Left lung (tissue), 10 donors: ENCODE data around the gene TMPRSS15. TPM values are rescaled to one million over a fixed set of nuclear protein-coding genes. Genes with fewer than 3 reads are reported as not detected.

Experiments
- ATAC-seq: fragments of 200-7000 bp; cut with Tn5 transposase; one replicate; pipeline ENCODE4 v1.9.1; 2020; ENCODE audit warnings: moderate library complexity
- DNase-seq, 4 donors: peaks; one replicate each; pipeline ENCODE4 v3.0.0-alpha.2; 2013 to 2020
- H3K27ac ChIP-seq, 2 donors: fragments of 200-600 bp; sonication (generic) in 1 of 2; one replicate each; pipeline versions ENCODE4 v1.5.0 to v1.8.0; 2020 to 2021
- H3K27me3 ChIP-seq, 2 donors: fragments of 200-600 bp; sonication (generic) in 1 of 2; one replicate each; pipeline versions ENCODE4 v1.5.0 to v1.8.0; 2020 to 2021
- H3K36me3 ChIP-seq, 2 donors: fragments of 200-600 bp; sonication (generic) in 1 of 2; one replicate each; pipeline versions ENCODE4 v1.5.0 to v1.8.0; 2020 to 2021
- H3K4me1 ChIP-seq, 2 donors: fragments of 200-600 bp; one replicate each; pipeline ENCODE4 v1.8.0; 2021
- H3K4me3 ChIP-seq, 2 donors: fragments of 200-600 bp; sonication (generic) in 1 of 2; one replicate each; pipeline versions ENCODE4 v1.5.0 to v1.8.0; 2020 to 2021; ENCODE audit warnings: mild to moderate bottlenecking in 1 of 2
- H3K9me3 ChIP-seq, 2 donors: fragments of 200-600 bp; sonication (generic) in 1 of 2; one replicate each; pipeline versions ENCODE4 v1.5.0 to v1.8.0; 2020 to 2021
- CTCF ChIP-seq, 2 donors: fragments of 200-600 bp; sonication (generic) in 1 of 2; IDR thresholded peaks; one replicate each; pipeline versions ENCODE4 v1.5.0 to v1.8.0; 2021; ENCODE audit warnings: antibody characterized with exemption in 2 of 2
- intact Hi-C, 2 donors: fragments of 100-400 bp; cut with DNase I; formaldehyde crosslinking; loops; one replicate each; pipeline versions ENCODE4 v1.11.2 to v1.14.2; 2022
- polyA plus RNA-seq, 6 donors: library from polyadenylated mRNA; unstranded; fragments of 120-200 nt; gene quantifications; one replicate each; pipeline ENCODE4 v1.2.1, GENCODE V29; 2013; ENCODE audit not compliant: insufficient read length in 6 of 6
- total RNA-seq, 2 donors: library from RNA; stranded (reverse); fragmentation: NEBNext Ultra II Directional; extraction: Animal tissue kit (Norgen Biotek cat#: 25700); gene quantifications; one replicate each; pipeline ENCODE4 v1.2.1, GENCODE V29; 2021
- donor health status: DM: no; HTN: yes; CAD: no.
- donor health status: DM: no; HTN: no; CAD: no.

The TMPRSS15 gene
- total and polyA plus RNA-seq, 8 donors = 0.04 TPM; not detected in 7

GRCh38 chr21:18443085-18443484, 39.5 kb upstream of the TMPRSS15 start:
- no peaks in the 10 kb centered on the region for H3K36me3 ChIP-seq
- H3K4me3 ChIP-seq = no peak overlapping the region
- intact Hi-C loops = no loop called here
- TF ChIP-seq CTCF (IDR thresholded peaks at IDR 0.05) = no peak
- ATAC-seq (no peak), DNase-seq (no peak)
- H3K4me1 ChIP-seq = no peaks in the 10 kb centered on the region
- no peaks in the 10 kb centered on the region for H3K27me3 ChIP-seq
- H3K9me3 ChIP-seq = peaks cover 0 to 9% of the 10 kb centered on the region in 2 donors
- H3K27ac ChIP-seq = no peak overlapping the region

- H3K27ac ChIP-seq = no peak overlapping the region
- intact Hi-C loops = no loop called here
- no peak for TF ChIP-seq CTCF (IDR thresholded peaks at IDR 0.05)
- H3K9me3 ChIP-seq = peaks cover 0 to 3% of the 10 kb centered on the region in 2 donors
- no peak overlapping the region for H3K4me3 ChIP-seq
- no peaks in the 10 kb centered on the region for H3K36me3 ChIP-seq
- H3K4me1 ChIP-seq = no peaks in the 10 kb centered on the region
- DNase-seq (no peak), ATAC-seq (no peak)
- H3K27me3 ChIP-seq = no peaks in the 10 kb centered on the region
Measured at GRCh38 chr21:18430341-18430740, 26.8 kb upstream of the TMPRSS15 start.

- no peak overlapping the region for H3K27ac ChIP-seq
- no peaks in the 10 kb centered on the region for H3K36me3 ChIP-seq
- H3K27me3 ChIP-seq = no peaks in the 10 kb centered on the region
- intact Hi-C loops = no loop called here
- H3K4me3 ChIP-seq = no peak overlapping the region
- TF ChIP-seq CTCF (IDR thresholded peaks at IDR 0.05) = no peak
- H3K9me3 ChIP-seq = peaks cover 0 to 3% of the 10 kb centered on the region in 2 donors
- ATAC-seq (no peak), DNase-seq (no peak)
- no peaks in the 10 kb centered on the region for H3K4me1 ChIP-seq
Measured at GRCh38 chr21:18424276-18424675, 20.7 kb upstream of the TMPRSS15 start.

GRCh38 chr21:18417141-18417790, 13.7 kb upstream of the TMPRSS15 start:
- no peaks in the 10 kb centered on the region for H3K36me3 ChIP-seq
- intact Hi-C loops = no loop called here
- H3K4me1 ChIP-seq = no peaks in the 10 kb centered on the region
- no peak overlapping the region for H3K27ac ChIP-seq
- no peaks in the 10 kb centered on the region for H3K27me3 ChIP-seq
- no peak for TF ChIP-seq CTCF (IDR thresholded peaks at IDR 0.05)
- DNase-seq (no peak), ATAC-seq (no peak)
- H3K4me3 ChIP-seq = no peak overlapping the region
- H3K9me3 ChIP-seq = no peaks in the 10 kb centered on the region

- Histone ChIP-seq H3K27ac (no peak overlapping the region), H3K4me3 (no peak overlapping the region), H3K36me3 (no peaks in the 10 kb centered on the region), H3K4me1 (no peaks in the 10 kb centered on the region), H3K9me3 (no peaks in the 10 kb centered on the region), H3K27me3 (no peaks in the 10 kb centered on the region)
- intact Hi-C loops = no loop called here
- no peak for TF ChIP-seq CTCF (IDR thresholded peaks at IDR 0.05)
- no peak for DNase-seq
- peak; percentile 53 for ATAC-seq
Measured at GRCh38 chr21:18411565-18411964, 8.0 kb upstream of the TMPRSS15 start.
